HUES48 (cell line): ENCODE measurements around the gene CFAP65.

Experiments used
- H3K27ac ChIP-seq: one replicate; pipeline ENCODE4 v1.7.0; 2013; ENCODE audit warnings: low read depth, low read length, inconsistent platforms
- H3K27me3 ChIP-seq: 2 replicates; pipeline ENCODE4 v1.6.1; 2013; ENCODE audit warnings: mild to moderate bottlenecking, low read length; ENCODE audit not compliant: control insufficient read depth, insufficient read depth
- H3K36me3 ChIP-seq: 2 replicates; pipeline ENCODE4 v1.6.1; 2013; ENCODE audit warnings: low read length; ENCODE audit not compliant: control insufficient read depth, insufficient read depth
- H3K4me1 ChIP-seq: 2 replicates; pipeline ENCODE4 v1.6.1; 2013; ENCODE audit warnings: mild to moderate bottlenecking, low read length; ENCODE audit not compliant: control insufficient read depth, insufficient read depth
- H3K4me3 ChIP-seq: 2 replicates; pipeline ENCODE4 v1.5.1; 2013; ENCODE audit warnings: mild to moderate bottlenecking, low read depth, low read length
- H3K9ac ChIP-seq: 2 replicates; pipeline ENCODE4 v1.6.1; 2013; ENCODE audit warnings: mild to moderate bottlenecking, low read depth, low read length, moderate library complexity
- H3K9me3 ChIP-seq: 2 replicates; pipeline ENCODE4 v1.6.1; 2013; ENCODE audit warnings: low read length; ENCODE audit not compliant: control insufficient read depth, insufficient read depth

The CFAP65 gene

GRCh38 chr2:219029829-219030165 lies 11.5 kb downstream of the CFAP65 start:
- H3K4me3 ChIP-seq = no peak overlapping the region
- H3K27ac ChIP-seq = no peak overlapping the region
- H3K36me3 ChIP-seq = no peaks in the 10 kb centered on the region
- H3K27me3 ChIP-seq = no peaks in the 10 kb centered on the region
- no peak overlapping the region for H3K9ac ChIP-seq
- no peaks in the 10 kb centered on the region for H3K9me3 ChIP-seq
- no peaks in the 10 kb centered on the region for H3K4me1 ChIP-seq

DNA sequence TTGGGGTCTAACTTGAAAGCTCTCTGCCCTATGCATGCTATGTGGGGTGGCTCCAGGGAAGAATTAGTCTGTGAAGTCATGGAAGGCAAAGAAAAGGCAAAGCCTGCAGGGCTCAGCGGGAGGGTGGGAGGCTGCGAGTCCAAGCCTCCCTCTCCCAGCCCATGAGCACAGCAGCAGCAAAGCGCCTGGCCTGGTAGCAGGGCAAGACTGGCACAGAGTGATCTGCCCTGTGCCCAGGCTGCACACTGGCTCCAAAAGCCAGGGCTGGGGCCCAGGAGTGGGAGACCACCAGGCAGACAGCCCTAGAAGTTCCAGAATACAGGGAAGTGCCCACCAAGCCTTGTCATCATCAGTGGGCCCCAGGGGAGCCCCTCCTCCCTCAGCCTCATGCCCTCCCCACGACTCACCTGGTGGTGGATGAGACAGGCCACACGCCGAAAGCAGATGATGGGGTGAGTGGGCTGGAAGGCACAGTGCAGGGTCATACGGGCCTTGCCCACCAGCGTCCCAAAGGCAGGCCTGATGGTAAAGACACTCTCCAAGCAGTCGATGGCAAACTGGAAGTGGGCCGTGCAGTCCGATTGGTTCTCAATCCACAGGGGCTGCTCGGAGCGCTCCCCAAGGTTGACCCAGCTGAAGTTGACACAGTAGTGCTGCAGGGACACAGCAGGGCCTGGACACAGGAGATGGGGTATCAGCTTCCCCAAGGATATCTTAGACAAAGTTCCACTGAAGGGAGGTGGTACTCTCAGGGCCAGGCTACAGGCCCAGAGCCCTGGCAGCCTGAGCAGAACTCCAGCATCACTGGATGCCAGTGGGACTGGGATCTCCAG lies 12.1 kb downstream of the CFAP65 start:
- H3K4me1 ChIP-seq = no peaks in the 10 kb centered on the region
- H3K27me3 ChIP-seq = no peaks in the 10 kb centered on the region
- no peak overlapping the region for H3K4me3 ChIP-seq
- no peak overlapping the region for H3K27ac ChIP-seq
- no peak overlapping the region for H3K9ac ChIP-seq
- no peaks in the 10 kb centered on the region for H3K36me3 ChIP-seq
- H3K9me3 ChIP-seq = no peaks in the 10 kb centered on the region

DNA sequence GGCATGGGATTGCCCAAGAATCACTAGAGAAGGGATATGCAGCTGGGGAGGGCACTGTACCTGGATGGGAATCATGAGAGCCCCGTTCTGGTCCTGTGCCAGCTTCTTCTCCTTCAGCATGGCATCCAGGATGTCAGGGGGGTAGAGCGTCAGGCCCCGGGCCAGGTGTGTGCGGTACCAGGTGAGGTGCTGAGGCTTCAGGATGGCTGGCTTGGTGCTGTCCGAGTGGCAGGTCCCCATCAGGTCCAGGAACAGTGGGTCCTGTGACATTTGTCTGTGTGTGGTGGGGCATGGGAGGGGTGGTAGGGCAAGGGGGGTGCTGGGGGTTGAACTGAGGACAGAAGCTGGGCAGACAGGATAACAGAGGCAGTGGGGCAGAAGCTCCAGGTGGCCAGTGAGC lies 13.2 kb downstream of the CFAP65 start:
- no peak overlapping the region for H3K27ac ChIP-seq
- H3K9ac ChIP-seq = no peak overlapping the region
- H3K4me3 ChIP-seq = no peak overlapping the region
- H3K36me3 ChIP-seq = no peaks in the 10 kb centered on the region
- no peaks in the 10 kb centered on the region for H3K4me1 ChIP-seq
- no peaks in the 10 kb centered on the region for H3K9me3 ChIP-seq
- no peaks in the 10 kb centered on the region for H3K27me3 ChIP-seq

DNA sequence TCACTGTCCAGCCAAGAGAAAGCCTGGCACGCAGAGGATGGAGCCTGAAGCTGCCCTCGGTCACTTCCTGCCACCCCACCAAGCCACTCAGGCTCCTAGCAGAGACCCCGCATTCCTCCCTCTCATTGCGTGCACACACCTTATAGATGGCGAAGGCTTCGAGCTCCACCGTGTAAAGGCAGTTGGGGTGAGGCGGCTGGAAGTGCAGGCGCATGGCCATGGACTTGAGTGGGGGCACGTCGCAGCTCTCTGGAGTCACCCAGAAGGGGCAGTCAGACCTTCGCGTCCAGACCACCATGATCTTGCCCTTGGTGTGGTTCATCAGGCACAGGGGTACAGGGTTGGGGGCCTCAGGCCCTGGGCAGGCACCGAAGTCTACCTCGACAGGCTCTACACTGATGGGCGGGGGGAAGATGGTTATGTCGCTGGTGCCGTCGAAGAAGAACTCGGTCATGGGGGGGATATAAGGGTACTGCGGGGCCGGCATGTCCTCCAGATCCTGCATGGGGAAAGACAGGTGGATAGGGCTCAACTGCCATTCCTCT lies 13.7 kb downstream of the CFAP65 start:
- Histone ChIP-seq H3K36me3 (no peaks in the 10 kb centered on the region), H3K9me3 (no peaks in the 10 kb centered on the region), H3K9ac (no peak overlapping the region), H3K27me3 (no peaks in the 10 kb centered on the region), H3K4me1 (no peaks in the 10 kb centered on the region), H3K4me3 (no peak overlapping the region), H3K27ac (no peak overlapping the region)

GRCh38 chr2:219026946-219027345 lies 14.4 kb downstream of the CFAP65 start:
- no peaks in the 10 kb centered on the region for H3K36me3 ChIP-seq
- no peaks in the 10 kb centered on the region for H3K4me1 ChIP-seq
- H3K27ac ChIP-seq = no peak overlapping the region
- H3K27me3 ChIP-seq = no peaks in the 10 kb centered on the region
- H3K4me3 ChIP-seq = no peak overlapping the region
- no peak overlapping the region for H3K9ac ChIP-seq
- H3K9me3 ChIP-seq = no peaks in the 10 kb centered on the region

DNA sequence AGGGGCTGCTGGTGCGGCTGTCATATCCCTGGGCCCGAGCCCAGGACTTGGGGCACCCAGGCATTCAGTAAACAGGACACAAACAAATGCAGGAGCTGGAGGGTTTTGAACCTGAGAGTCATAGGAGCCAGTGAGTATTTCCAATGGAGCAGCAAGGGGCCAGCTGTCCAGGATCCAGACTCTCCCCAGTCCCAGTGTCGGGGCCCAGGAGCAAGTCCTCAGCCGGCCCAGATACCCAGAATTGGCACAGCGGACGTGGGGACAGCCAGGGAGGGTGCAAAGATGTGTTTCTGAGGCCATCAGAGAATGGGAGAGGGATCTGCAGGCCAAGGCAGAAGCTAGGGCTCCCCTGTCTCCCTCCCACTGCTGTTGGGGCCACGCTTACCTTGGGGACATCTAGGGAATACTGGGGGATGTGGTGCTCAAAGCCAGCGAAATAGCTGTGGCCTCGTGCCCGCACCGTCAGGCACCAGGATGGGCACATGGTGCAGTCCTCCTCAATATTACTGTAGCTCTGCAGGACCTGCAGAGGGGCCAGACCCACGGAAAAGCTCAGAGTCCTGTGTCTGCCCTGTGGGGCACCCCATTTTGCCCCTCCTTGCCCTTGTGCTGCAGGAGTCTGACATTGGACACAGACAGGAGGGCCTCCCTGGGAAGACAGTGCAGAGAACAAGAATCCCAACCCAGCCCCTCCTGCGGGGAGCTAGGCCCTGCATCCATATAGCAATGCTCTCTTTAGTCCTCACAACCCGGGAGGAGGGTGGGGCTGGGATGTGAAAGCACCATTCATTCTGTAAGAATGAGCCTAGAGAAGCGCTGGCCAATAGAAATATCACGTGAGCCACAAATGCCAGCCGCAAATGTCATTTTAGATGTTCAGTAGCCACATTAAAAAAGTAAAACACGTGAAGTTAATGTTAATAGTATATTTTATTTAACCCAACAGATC lies 15.4 kb downstream of the CFAP65 start:
- Histone ChIP-seq H3K9ac (no peak overlapping the region), H3K27me3 (no peaks in the 10 kb centered on the region), H3K9me3 (no peaks in the 10 kb centered on the region), H3K36me3 (no peaks in the 10 kb centered on the region), H3K27ac (no peak overlapping the region), H3K4me1 (no peaks in the 10 kb centered on the region), H3K4me3 (no peak overlapping the region)

DNA sequence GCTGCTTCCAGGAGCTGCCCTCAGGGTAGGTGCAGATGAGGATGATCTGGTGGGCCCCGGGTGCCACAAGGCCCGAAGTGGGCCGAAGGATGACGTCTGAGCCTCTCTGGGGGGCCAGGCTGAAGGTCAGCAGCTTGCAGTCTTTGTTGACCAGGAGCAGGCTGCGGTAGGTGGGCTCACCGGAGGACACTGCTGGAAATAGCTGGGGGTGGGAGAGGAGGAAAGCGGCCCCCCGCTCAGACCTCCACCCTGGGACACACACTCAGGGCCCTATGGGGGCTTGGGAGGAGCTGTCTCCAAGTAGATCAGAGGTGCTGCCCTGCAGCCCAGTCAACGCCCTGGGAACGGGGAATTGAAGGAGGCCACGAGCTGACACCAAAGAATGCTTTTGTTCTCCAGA lies 17.3 kb downstream of the CFAP65 start:
- Histone ChIP-seq H3K36me3 (no peaks in the 10 kb centered on the region), H3K9ac (no peak overlapping the region), H3K27ac (no peak overlapping the region), H3K4me3 (no peak overlapping the region), H3K4me1 (no peaks in the 10 kb centered on the region), H3K27me3 (no peaks in the 10 kb centered on the region), H3K9me3 (no peaks in the 10 kb centered on the region)

DNA sequence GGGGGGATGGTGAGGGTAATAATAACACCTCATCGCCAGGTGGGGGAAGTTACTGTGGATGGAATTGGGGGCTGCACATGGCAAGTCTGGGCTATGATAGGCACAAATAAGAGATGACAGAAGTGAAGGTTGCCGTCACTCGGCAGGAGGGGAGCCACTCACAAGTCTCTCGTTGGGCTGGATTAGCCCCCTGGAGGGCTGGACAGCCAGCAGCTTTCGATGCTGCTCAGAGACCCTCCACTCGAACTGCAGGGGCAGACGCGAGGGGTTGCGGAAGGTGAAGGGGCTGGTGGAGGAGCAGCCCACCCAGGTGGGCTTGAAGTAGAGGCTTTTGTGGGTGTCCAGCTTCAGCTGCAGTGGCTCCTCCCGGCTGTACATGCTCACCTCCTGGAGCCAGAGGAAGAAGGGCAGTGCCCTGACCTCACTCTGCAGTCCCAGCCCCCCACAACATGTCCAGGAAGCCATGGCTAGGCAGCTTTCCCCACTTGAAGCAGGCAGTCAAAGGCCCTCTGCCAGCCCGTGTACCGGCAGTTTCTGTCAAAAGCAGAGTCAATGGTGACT lies 18.2 kb downstream of the CFAP65 start:
- H3K9ac ChIP-seq = no peak overlapping the region

DNA sequence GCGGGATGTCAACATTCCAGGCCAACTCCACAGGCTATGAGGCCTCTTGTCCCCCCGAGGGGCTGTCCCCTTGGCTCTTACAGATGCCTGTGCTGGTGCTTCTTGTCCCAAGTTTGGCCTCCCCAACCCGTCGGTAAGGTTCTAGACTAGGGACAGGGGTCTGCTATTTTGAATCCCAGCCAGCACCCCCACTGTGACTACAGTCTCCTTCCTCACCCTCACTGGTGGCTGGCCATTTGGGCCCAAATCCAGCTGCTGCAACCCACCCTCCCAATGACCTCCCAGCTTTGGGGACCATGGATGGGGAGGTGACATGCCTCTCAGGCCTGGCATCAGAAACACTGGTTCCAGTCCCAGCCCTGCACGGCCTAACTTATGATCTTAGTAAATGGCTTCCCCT lies 18.7 kb downstream of the CFAP65 start:
- no peak overlapping the region for H3K27ac ChIP-seq
- no peak overlapping the region for H3K9ac ChIP-seq
- H3K9me3 ChIP-seq = no peaks in the 10 kb centered on the region
- H3K4me3 ChIP-seq = no peak overlapping the region
- no peaks in the 10 kb centered on the region for H3K27me3 ChIP-seq
- no peaks in the 10 kb centered on the region for H3K36me3 ChIP-seq
- H3K4me1 ChIP-seq = no peaks in the 10 kb centered on the region

More for the DNA sequence above, 18.2 kb downstream of the CFAP65 start:
- no peaks in the 10 kb centered on the region for H3K9me3 ChIP-seq
- H3K4me3 ChIP-seq = no peak overlapping the region
- no peaks in the 10 kb centered on the region for H3K4me1 ChIP-seq
- no peaks in the 10 kb centered on the region for H3K36me3 ChIP-seq
- no peaks in the 10 kb centered on the region for H3K27me3 ChIP-seq
- no peak overlapping the region for H3K27ac ChIP-seq

- Histone ChIP-seq H3K27me3 (no peaks in the 10 kb centered on the region), H3K4me3 (no peak overlapping the region), H3K9me3 (no peaks in the 10 kb centered on the region), H3K4me1 (no peaks in the 10 kb centered on the region), H3K27ac (no peak overlapping the region), H3K36me3 (no peaks in the 10 kb centered on the region), H3K9ac (no peak overlapping the region)
Measured at GRCh38 chr2:219022041-219022440, 19.3 kb downstream of the CFAP65 start.
